Liver (tissue), 9 donors: ENCODE measurements around the gene ZNF335. TPM values are rescaled to one million over a fixed set of nuclear protein-coding genes. Genes with fewer than 3 reads are reported as not detected.

Source experiments
- DNase-seq: peaks from one replicate; pipeline ENCODE4 v3.0.0-alpha.2; 2017; ENCODE audit warnings: low spot score
- H3K27ac ChIP-seq, 2 donors: one replicate each; pipeline ENCODE4 v1.7.0; 2013; ENCODE audit warnings: inconsistent platforms in 2 of 2, low read length in 2 of 2, control low read depth in 1 of 2, low read depth in 1 of 2, mild to moderate bottlenecking in 1 of 2
- H3K27me3 ChIP-seq, 4 donors: one replicate each; pipeline versions ENCODE4 v1.6.1 to v1.7.0; 2013; ENCODE audit warnings: low read length in 3 of 4, inconsistent platforms in 1 of 4, mild to moderate bottlenecking in 1 of 4, moderate library complexity in 1 of 4; ENCODE audit not compliant: control insufficient read depth in 4 of 4, insufficient read depth in 4 of 4
- H3K36me3 ChIP-seq, 4 donors: one replicate each; pipeline versions ENCODE4 v1.6.1 to v1.7.0; 2013; ENCODE audit warnings: low read length in 3 of 4, mild to moderate bottlenecking in 3 of 4, low read depth in 1 of 4, moderate library complexity in 1 of 4; ENCODE audit not compliant: control insufficient read depth in 4 of 4, insufficient read depth in 3 of 4
- H3K4me1 ChIP-seq, 4 donors: one replicate each; pipeline versions ENCODE4 v1.6.1 to v1.7.0; 2013; ENCODE audit warnings: low read length in 3 of 4, mild to moderate bottlenecking in 3 of 4, moderate library complexity in 1 of 4; ENCODE audit not compliant: control insufficient read depth in 4 of 4, insufficient read depth in 4 of 4
- H3K4me3 ChIP-seq, 3 donors: one replicate each; pipeline versions ENCODE4 v1.6.1 to v1.7.0; 2013; ENCODE audit warnings: low read length in 3 of 3, control low read depth in 1 of 3, low read depth in 1 of 3, mild to moderate bottlenecking in 1 of 3
- H3K9ac ChIP-seq, 2 donors: one replicate each; pipeline ENCODE4 v1.7.0; 2013; ENCODE audit warnings: low read length in 2 of 2, mild to moderate bottlenecking in 2 of 2, moderate library complexity in 2 of 2, control low read depth in 1 of 2, low read depth in 1 of 2
- H3K9me3 ChIP-seq, 4 donors: one replicate each; pipeline versions ENCODE4 v1.6.1 to v1.7.0; 2013; ENCODE audit warnings: low read length in 3 of 4; ENCODE audit not compliant: control insufficient read depth in 4 of 4
- ATF3 ChIP-seq: IDR thresholded peaks from 2 replicates; pipeline ENCODE4 v1.6.1; 2016; ENCODE audit warnings: antibody characterized with exemption
- EGR1 ChIP-seq, 2 donors: IDR thresholded peaks; 2 replicates each; pipeline ENCODE4 v1.6.1; 2016 to 2018; ENCODE audit warnings: antibody characterized with exemption in 2 of 2, low read depth in 2 of 2
- FOXA2 ChIP-seq: IDR thresholded peaks from 2 replicates; pipeline ENCODE4 v1.6.1; 2016; ENCODE audit warnings: antibody characterized with exemption
- GABPA ChIP-seq, 2 donors: IDR thresholded peaks in 1 of 2; conservative IDR thresholded peaks in 1 of 2; 2 replicates each; pipeline ENCODE4 v1.6.1; 2016; ENCODE audit warnings: antibody characterized with exemption in 2 of 2, mild to moderate bottlenecking in 1 of 2, moderate library complexity in 1 of 2
- HNF4A ChIP-seq, 2 donors: conservative IDR thresholded peaks; 2 replicates each; pipeline ENCODE4 v1.6.1; 2016; ENCODE audit warnings: antibody characterized with exemption in 2 of 2, mild to moderate bottlenecking in 2 of 2
- HNF4G ChIP-seq: IDR thresholded peaks from 2 replicates; pipeline ENCODE4 v1.6.1; 2016; ENCODE audit warnings: antibody characterized with exemption
- MAX ChIP-seq: IDR thresholded peaks from 2 replicates; pipeline ENCODE4 v1.6.1; 2016; ENCODE audit warnings: antibody characterized with exemption
- NR2F2 ChIP-seq: IDR thresholded peaks from 2 replicates; pipeline ENCODE4 v1.6.1; 2016; ENCODE audit warnings: antibody characterized with exemption
- RAD21 ChIP-seq, 2 donors: IDR thresholded peaks; 2 replicates each; pipeline ENCODE4 v1.6.1; 2016; ENCODE audit warnings: antibody characterized with exemption in 2 of 2, mild to moderate bottlenecking in 2 of 2
- REST ChIP-seq: IDR thresholded peaks from 2 replicates; pipeline ENCODE4 v1.6.1; 2016; ENCODE audit warnings: antibody characterized with exemption, mild to moderate bottlenecking
- RXRA ChIP-seq, 2 donors: IDR thresholded peaks; 2 replicates each; pipeline ENCODE4 v1.6.1; 2017 to 2018; ENCODE audit warnings: antibody characterized with exemption in 2 of 2, mild to moderate bottlenecking in 1 of 2
- SP1 ChIP-seq: IDR thresholded peaks from 2 replicates; pipeline ENCODE4 v1.6.1; 2018; ENCODE audit warnings: antibody characterized with exemption, mild to moderate bottlenecking
- TAF1 ChIP-seq: conservative IDR thresholded peaks from 2 replicates; pipeline ENCODE4 v1.6.1; 2016; ENCODE audit warnings: antibody characterized with exemption, mild to moderate bottlenecking
- YY1 ChIP-seq: IDR thresholded peaks from 2 replicates; pipeline ENCODE4 v1.6.1; 2016; ENCODE audit warnings: antibody characterized with exemption, mild to moderate bottlenecking
- WGBS: extraction: QIAGEN DNeasy Blood & Tissue Kit; methylation state at CpG from one replicate; pipeline ENCODE4 v1.1.7; 2013; 5-methylcytosine and 5-hydroxymethylcytosine counted together
- polyA plus RNA-seq, 2 donors: library from polyadenylated mRNA; stranded (reverse) in 1 of 2; unstranded in 1 of 2; fragments of 200-250 nt in 1 of 2; fragments of >200 nt in 1 of 2; fragmentation: Nextera tagmentation in 1 of 2; extraction: Ambion mirVana in 1 of 2; gene quantifications; one replicate each; pipeline versions ENCODE4 v1.2.1 to v1.2.3, GENCODE V29; 2013 to 2015
- total RNA-seq, 2 donors: library from RNA; depleted of rRNA; stranded (reverse); fragments of >200 nt; gene quantifications; one replicate each; pipeline ENCODE4 v1.2.3, GENCODE V29; 2014
- donor health status: healthy.
- donor health status: healthy.
- donor health status: healthy.
- donor health status: healthy.
- donor health status: healthy.

ZNF335 gene
- total and polyA plus RNA-seq, 4 donors = 3.0 to 14.6 (median 6.6) TPM

GRCh38 chr20:46020555-46020954 lies 48.6 kb upstream of the ZNF335 start:
- no peak for TF ChIP-seq HNF4G
- TF ChIP-seq FOXA2 = no peak
- no peak for TF ChIP-seq REST
- peaks cover 2 to 3% (median 3%) of the 10 kb centered on the region in 4 donors for H3K4me1 ChIP-seq
- no peaks in the 10 kb centered on the region for H3K9me3 ChIP-seq
- no peak overlapping the region for H3K9ac ChIP-seq
- H3K36me3 ChIP-seq = no peaks in the 10 kb centered on the region
- DNase-seq = no peak
- peaks cover 0 to 7% (median 4%) of the 10 kb centered on the region in 4 donors for H3K27me3 ChIP-seq
- 65% methylated on average over 4 of the region's 4 CpGs for WGBS
- no peak overlapping the region for H3K27ac ChIP-seq
- no peak overlapping the region for H3K4me3 ChIP-seq

- TF ChIP-seq SP1 (no peak), YY1 (no peak), RXRA (IDR thresholded peaks at IDR 0.05) (no peak), GABPA (IDR thresholded peaks at IDR 0.05 in 1 of 2, conservative IDR thresholded peaks at IDR 0.05 in 1 of 2) (no peak), RAD21 (IDR thresholded peaks at IDR 0.05) (no peak), REST (no peak), MAX (no peak)
- H3K4me1 ChIP-seq = peaks cover 11 to 18% (median 14%) of the 10 kb centered on the region in 4 donors
- no peak overlapping the region for H3K4me3 ChIP-seq
- no peak overlapping the region for H3K27ac ChIP-seq
- no peak overlapping the region for H3K9ac ChIP-seq
- H3K9me3 ChIP-seq = no peaks in the 10 kb centered on the region
- no peaks in the 10 kb centered on the region for H3K36me3 ChIP-seq
- DNase-seq = no peak
- peaks cover 0 to 8% (median 2%) of the 10 kb centered on the region in 4 donors for H3K27me3 ChIP-seq
- 77% methylated on average over 6 of the region's 6 CpGs for WGBS
These were observed 46.6 kb upstream of the ZNF335 start for GRCh38 chr20:46018611-46019010.

GRCh38 chr20:46018112-46018511 lies 46.1 kb upstream of the ZNF335 start:
- H3K9ac ChIP-seq = no peak overlapping the region
- 67% methylated on average over 4 of the region's 4 CpGs for WGBS
- H3K9me3 ChIP-seq = no peaks in the 10 kb centered on the region
- DNase-seq = no peak
- H3K36me3 ChIP-seq = no peaks in the 10 kb centered on the region
- H3K4me1 ChIP-seq = peaks cover 11 to 19% (median 14%) of the 10 kb centered on the region in 4 donors
- peaks cover 0 to 11% (median 3%) of the 10 kb centered on the region in 4 donors for H3K27me3 ChIP-seq
- H3K4me3 ChIP-seq = no peak overlapping the region
- H3K27ac ChIP-seq = no peak overlapping the region
- TF ChIP-seq RAD21 (IDR thresholded peaks at IDR 0.05) = no peak
- no peak for TF ChIP-seq NR2F2
- no peak for TF ChIP-seq REST
- TF ChIP-seq RXRA (IDR thresholded peaks at IDR 0.05) = no peak
- TF ChIP-seq MAX = no peak
- TF ChIP-seq EGR1 (IDR thresholded peaks at IDR 0.05; ENCODE audit: low read depth in 2 of 2) = no peak
- no peak for TF ChIP-seq ATF3
- TF ChIP-seq HNF4A (conservative IDR thresholded peaks at IDR 0.05) = no peak
- TF ChIP-seq TAF1 = no peak
- TF ChIP-seq SP1 = no peak
